ENCODE data around the gene TNNI2.

DNA sequence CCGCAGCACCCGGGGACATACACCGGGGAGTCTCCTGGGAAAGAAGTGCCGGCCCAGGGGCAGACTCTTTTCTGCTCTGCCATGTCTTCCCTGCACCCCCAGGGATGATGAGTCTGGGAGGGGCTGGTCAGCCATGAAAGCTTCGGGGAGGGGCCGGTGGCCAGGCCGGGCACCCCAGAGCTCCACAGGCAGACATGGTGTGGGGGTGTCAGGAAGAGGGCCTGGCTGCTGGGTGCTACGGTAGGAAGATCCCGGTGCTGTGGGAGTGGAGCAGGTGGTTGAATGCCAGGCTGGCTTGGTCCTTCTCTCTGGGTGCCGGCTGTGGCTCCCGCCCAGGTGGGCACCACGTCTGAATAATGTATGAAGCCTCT is 31.5 kb downstream of the TNNI2 start:
- TF ChIP-seq CTCF (IDR thresholded peaks at IDR 0.05; ENCODE audit: borderline replicate concordance, extremely low read depth, low read length, poor library complexity, severe bottlenecking), result no peak
- TF ChIP-seq EZH2 (IDR thresholded peaks at IDR 0.05; ENCODE audit: borderline replicate concordance, low read depth, low read length, severe bottlenecking), result no peak

All from DND-41 (cell line).